Measurements from ENCODE around the gene ZNF24. TPM values are rescaled to one million over a fixed set of nuclear protein-coding genes. Genes with fewer than 3 reads are reported as not detected.

The ZNF24 gene
- 34.8 and 38.9 TPM in 2 replicates for total RNA-seq (2014; rRNA removed; shearing (Covaris generic))

- H3K4me3 ChIP-seq: peak within 1 kb of the TSS; percentile 93
- H3K27ac ChIP-seq: peak within 1 kb of the TSS; percentile 97
- DNase-seq: peak; percentile 90 to 91
- H3K36me3 ChIP-seq: peaks cover 9% of the 10 kb centered on the region
- H3K4me1 ChIP-seq: peaks cover 5% of the 10 kb centered on the region; the same call in 1 of the 2 replicates
- no peaks in the 10 kb centered on the region for H3K27me3 ChIP-seq
- no peaks in the 10 kb centered on the region for H3K9me3 ChIP-seq (replicated peaks)
These were observed at the start of gene ZNF24 for GRCh38 chr18:35343936-35344735. Gene ZNF24 (minus strand): TSS chr18:35344420. CDS start chr18:35340650, 3,770 bp downstream.

- DNase-seq: no peak
- H3K4me1 ChIP-seq: no peaks in the 10 kb centered on the region
- H3K36me3 ChIP-seq: no peaks in the 10 kb centered on the region
- H3K27ac ChIP-seq: no peak overlapping the region
- H3K4me3 ChIP-seq: no peak overlapping the region
- no peaks in the 10 kb centered on the region for H3K9me3 ChIP-seq (replicated peaks)
- H3K27me3 ChIP-seq: no peaks in the 10 kb centered on the region
These were observed 49.5 kb upstream of the ZNF24 start for GRCh38 chr18:35393716-35394115.

GRCh38 chr18:35392375-35392774 is 48.2 kb upstream of the ZNF24 start:
- no peak for DNase-seq
- Histone ChIP-seq H3K27ac (no peak overlapping the region), H3K27me3 (no peaks in the 10 kb centered on the region), H3K9me3 (replicated peaks) (no peaks in the 10 kb centered on the region), H3K4me3 (no peak overlapping the region), H3K4me1 (no peaks in the 10 kb centered on the region), H3K36me3 (no peaks in the 10 kb centered on the region)

- DNase-seq: no peak
- Histone ChIP-seq H3K27me3 (no peaks in the 10 kb centered on the region), H3K4me3 (no peak overlapping the region), H3K9me3 (replicated peaks) (no peaks in the 10 kb centered on the region), H3K36me3 (no peaks in the 10 kb centered on the region), H3K4me1 (no peaks in the 10 kb centered on the region), H3K27ac (no peak overlapping the region)
These were observed 46.9 kb upstream of the ZNF24 start for GRCh38 chr18:35390951-35391700.

- H3K27me3 ChIP-seq: no peaks in the 10 kb centered on the region
- H3K27ac ChIP-seq: no peak overlapping the region
- H3K4me1 ChIP-seq: no peaks in the 10 kb centered on the region
- H3K4me3 ChIP-seq: no peak overlapping the region
- no peaks in the 10 kb centered on the region for H3K36me3 ChIP-seq
- H3K9me3 ChIP-seq (replicated peaks): no peaks in the 10 kb centered on the region
- no peak for DNase-seq
These were observed 44.9 kb upstream of the ZNF24 start for GRCh38 chr18:35389095-35389618.

- no peaks in the 10 kb centered on the region for H3K36me3 ChIP-seq
- no peaks in the 10 kb centered on the region for H3K27me3 ChIP-seq
- H3K4me3 ChIP-seq: no peak overlapping the region
- H3K4me1 ChIP-seq: no peaks in the 10 kb centered on the region
- H3K9me3 ChIP-seq (replicated peaks): no peaks in the 10 kb centered on the region
- DNase-seq: no peak
- H3K27ac ChIP-seq: no peak overlapping the region
These were observed 42.9 kb upstream of the ZNF24 start for GRCh38 chr18:35387152-35387571.

GRCh38 chr18:35386600-35387100 is 42.4 kb upstream of the ZNF24 start:
- Histone ChIP-seq H3K4me3 (no peak overlapping the region), H3K27ac (no peak overlapping the region), H3K36me3 (no peaks in the 10 kb centered on the region), H3K27me3 (no peaks in the 10 kb centered on the region), H3K4me1 (no peaks in the 10 kb centered on the region), H3K9me3 (replicated peaks) (no peaks in the 10 kb centered on the region)
- DNase-seq: peak; percentile 51 to 73

GRCh38 chr18:35383136-35383535 is 38.9 kb upstream of the ZNF24 start:
- H3K4me3 ChIP-seq: no peak overlapping the region
- no peaks in the 10 kb centered on the region for H3K27me3 ChIP-seq
- no peaks in the 10 kb centered on the region for H3K4me1 ChIP-seq
- no peaks in the 10 kb centered on the region for H3K36me3 ChIP-seq
- DNase-seq: no peak
- H3K27ac ChIP-seq: no peak overlapping the region
- no peaks in the 10 kb centered on the region for H3K9me3 ChIP-seq (replicated peaks)

- H3K27ac ChIP-seq: no peak overlapping the region
- no peak overlapping the region for H3K4me3 ChIP-seq
- H3K4me1 ChIP-seq: no peaks in the 10 kb centered on the region
- no peaks in the 10 kb centered on the region for H3K9me3 ChIP-seq (replicated peaks)
- no peak for DNase-seq
- no peaks in the 10 kb centered on the region for H3K36me3 ChIP-seq
- H3K27me3 ChIP-seq: no peaks in the 10 kb centered on the region
These were observed 35.2 kb upstream of the ZNF24 start for GRCh38 chr18:35379421-35379820.

- no peaks in the 10 kb centered on the region for H3K27me3 ChIP-seq
- no peaks in the 10 kb centered on the region for H3K36me3 ChIP-seq
- no peaks in the 10 kb centered on the region for H3K9me3 ChIP-seq (replicated peaks)
- H3K4me1 ChIP-seq: no peaks in the 10 kb centered on the region
- no peak overlapping the region for H3K27ac ChIP-seq
- H3K4me3 ChIP-seq: no peak overlapping the region
- DNase-seq: no peak
These were observed 34.3 kb upstream of the ZNF24 start for GRCh38 chr18:35378574-35378896.

GRCh38 chr18:35377875-35378573 is 33.8 kb upstream of the ZNF24 start:
- H3K4me1 ChIP-seq: no peaks in the 10 kb centered on the region
- H3K27ac ChIP-seq: no peak overlapping the region
- DNase-seq: no peak
- H3K27me3 ChIP-seq: no peaks in the 10 kb centered on the region
- H3K36me3 ChIP-seq: no peaks in the 10 kb centered on the region
- no peak overlapping the region for H3K4me3 ChIP-seq
- H3K9me3 ChIP-seq (replicated peaks): no peaks in the 10 kb centered on the region

- peak within 1 kb of the TSS; percentile 61 for H3K4me3 ChIP-seq
- no peaks in the 10 kb centered on the region for H3K4me1 ChIP-seq
- no peaks in the 10 kb centered on the region for H3K36me3 ChIP-seq
- peak; percentile 38 to 39 for DNase-seq
- H3K27ac ChIP-seq: no peak within 1 kb of the TSS
- H3K27me3 ChIP-seq: no peaks in the 10 kb centered on the region
- no peaks in the 10 kb centered on the region for H3K9me3 ChIP-seq (replicated peaks)
These were observed 32.8 kb upstream of the ZNF24 start, which contains the start of gene ZNF396 for GRCh38 chr18:35376742-35377695. Gene ZNF396 (minus strand): TSS chr18:35377337. CDS start chr18:35374292, 3,045 bp downstream.

GRCh38 chr18:35376393-35376741 is 32.1 kb upstream of the ZNF24 start:
- H3K36me3 ChIP-seq: no peaks in the 10 kb centered on the region
- H3K27me3 ChIP-seq: no peaks in the 10 kb centered on the region
- no peaks in the 10 kb centered on the region for H3K4me1 ChIP-seq
- H3K27ac ChIP-seq: no peak overlapping the region
- H3K9me3 ChIP-seq (replicated peaks): no peaks in the 10 kb centered on the region
- no peak overlapping the region; the same call in 1 of the 2 replicates for H3K4me3 ChIP-seq
- DNase-seq: no peak

- Histone ChIP-seq H3K36me3 (no peaks in the 10 kb centered on the region), H3K4me3 (no peak overlapping the region), H3K4me1 (no peaks in the 10 kb centered on the region), H3K27ac (no peak overlapping the region), H3K9me3 (replicated peaks) (no peaks in the 10 kb centered on the region), H3K27me3 (no peaks in the 10 kb centered on the region)
- no peak for DNase-seq
These were observed 30.5 kb upstream of the ZNF24 start for GRCh38 chr18:35374708-35375107.

Measured in SJCRH30 (cell line).